NCI-H524 treated with DMSO at 0.1 percent for 48 hours (cell line): Measurements from ENCODE around the gene COX6A2.
"Not testable (repeated sequence)": the region's sequence is repeated elsewhere in the genome, so short reads cannot be mapped to it uniquely, and the experiment has no call there.

ENCODE experiments used
- DNase-seq: peaks from one replicate; lab custom pipeline; 2025; lab: John Stamatoyannopoulos, UW

Gene COX6A2

DNA sequence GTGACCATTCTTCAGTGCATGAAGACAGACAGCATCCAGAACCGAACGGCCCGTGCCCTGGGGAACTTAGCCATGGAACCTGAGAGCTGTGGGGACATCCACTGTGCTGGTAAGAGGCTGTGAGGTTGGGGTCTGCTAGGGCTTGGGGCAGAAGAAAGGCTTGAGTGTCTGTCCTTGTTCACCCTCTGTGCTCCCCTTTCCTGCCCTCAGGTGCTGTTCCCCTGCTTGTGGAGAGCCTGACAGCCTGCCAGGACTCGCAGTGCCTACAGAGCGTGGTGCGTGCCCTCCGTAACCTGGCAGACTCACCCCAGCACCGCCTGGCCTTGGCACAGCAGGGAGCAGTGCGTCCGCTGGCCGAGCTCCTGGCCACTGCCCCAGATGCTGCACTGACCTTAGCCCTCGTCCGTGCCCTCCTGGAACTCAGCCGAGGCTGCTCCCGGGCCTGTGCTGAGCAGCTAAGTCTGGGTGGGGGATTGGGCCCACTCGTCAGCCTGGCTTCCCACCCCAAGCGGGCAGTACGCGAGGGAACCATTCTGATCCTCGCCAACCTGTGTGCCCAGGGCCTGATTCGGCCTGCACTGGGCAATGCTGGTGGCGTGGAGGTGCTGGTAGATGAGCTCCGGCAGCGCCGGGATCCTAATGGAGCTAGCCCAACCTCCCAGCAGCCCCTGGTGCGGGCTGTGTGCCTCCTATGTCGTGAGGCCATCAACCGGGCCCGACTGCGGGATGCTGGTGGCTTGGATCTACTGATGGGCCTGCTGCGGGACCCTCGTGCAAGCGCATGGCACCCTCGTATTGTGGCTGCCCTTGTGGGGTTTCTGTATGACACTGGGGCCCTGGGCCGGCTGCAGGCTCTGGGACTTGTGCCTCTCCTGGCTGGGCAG lies 34.0 kb upstream of the COX6A2 start:
- no peak for DNase-seq

DNA sequence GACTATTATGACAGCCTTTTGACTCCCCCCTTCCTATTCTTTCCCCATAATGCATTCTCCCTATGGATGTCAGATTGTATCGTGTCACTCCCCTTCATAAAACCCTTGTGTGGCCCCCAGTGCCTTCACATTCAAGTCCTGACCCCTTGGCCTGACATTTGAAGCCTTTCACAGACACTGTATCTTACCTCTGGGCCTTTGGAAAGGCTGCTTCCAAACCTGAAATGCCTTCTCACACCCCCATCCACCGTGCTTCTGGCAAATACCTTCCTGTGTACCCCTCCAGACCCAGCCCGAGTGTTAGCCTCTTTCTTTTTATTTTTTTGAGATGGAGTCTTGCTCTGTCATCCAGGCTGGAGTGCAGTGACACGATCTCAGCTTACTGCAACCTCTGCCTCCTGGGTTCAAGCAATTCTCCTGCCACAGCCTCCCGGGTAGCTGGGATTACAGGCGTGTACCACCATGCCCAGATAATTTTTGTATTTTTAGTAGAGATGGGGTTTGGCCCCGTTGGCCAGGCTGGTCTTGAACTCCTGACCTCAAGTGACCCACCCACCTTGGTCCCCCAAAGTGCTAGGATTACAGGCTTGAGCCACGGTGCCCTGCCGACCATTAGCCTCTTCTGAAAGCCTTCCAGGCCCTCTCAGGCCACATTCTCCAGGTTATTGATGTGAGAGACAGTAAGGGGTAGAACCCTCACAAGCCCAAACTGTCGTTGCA lies 33.2 kb upstream of the COX6A2 start:
- no peak for DNase-seq

GRCh38 chr16:31460582-31461002 lies 32.4 kb upstream of the COX6A2 start:
- no peak for DNase-seq

DNA sequence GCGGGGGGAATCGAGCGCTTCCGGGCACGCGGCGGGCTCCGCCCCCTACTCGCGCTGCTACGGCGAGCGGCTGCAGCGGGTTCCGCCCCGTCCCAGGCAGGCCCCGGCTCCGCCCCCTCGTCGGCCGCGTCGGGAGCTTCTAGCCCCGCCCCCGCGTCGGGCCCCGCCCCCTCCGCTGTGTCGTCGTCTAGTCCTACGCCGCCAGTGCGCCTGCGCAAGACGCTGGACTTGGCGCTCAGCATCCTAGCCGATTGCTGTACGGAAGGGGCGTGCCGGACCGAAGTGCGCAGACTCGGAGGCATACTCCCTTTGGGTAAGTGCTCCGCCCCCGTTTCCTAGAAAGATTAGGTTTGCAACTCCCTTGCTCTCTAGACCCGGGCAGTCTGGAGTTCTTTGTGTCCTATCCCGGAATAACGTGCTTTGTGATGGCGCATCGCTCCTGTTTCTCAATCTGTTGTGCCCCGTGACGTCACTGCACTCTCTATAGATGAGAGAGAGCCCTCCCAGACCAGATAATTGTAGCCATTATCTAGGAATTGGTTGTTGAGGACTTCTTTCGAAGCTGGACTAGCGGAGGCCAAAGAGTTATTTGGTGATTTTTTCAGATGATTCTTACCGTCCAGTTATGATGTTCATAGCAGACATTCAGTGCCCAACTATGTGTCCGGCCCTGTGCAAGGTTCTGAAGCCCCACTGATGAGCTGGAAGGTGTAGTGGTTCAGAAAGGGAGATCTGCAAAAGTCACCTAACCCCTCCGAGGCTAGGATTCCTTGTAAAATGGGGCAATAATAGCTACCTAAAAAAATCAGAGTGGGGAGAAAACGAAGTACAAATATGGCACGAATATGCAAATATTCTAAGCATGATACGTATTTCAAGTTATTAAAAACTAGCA lies 31.8 kb upstream of the COX6A2 start:
- DNase-seq = peak; percentile 97

DNA sequence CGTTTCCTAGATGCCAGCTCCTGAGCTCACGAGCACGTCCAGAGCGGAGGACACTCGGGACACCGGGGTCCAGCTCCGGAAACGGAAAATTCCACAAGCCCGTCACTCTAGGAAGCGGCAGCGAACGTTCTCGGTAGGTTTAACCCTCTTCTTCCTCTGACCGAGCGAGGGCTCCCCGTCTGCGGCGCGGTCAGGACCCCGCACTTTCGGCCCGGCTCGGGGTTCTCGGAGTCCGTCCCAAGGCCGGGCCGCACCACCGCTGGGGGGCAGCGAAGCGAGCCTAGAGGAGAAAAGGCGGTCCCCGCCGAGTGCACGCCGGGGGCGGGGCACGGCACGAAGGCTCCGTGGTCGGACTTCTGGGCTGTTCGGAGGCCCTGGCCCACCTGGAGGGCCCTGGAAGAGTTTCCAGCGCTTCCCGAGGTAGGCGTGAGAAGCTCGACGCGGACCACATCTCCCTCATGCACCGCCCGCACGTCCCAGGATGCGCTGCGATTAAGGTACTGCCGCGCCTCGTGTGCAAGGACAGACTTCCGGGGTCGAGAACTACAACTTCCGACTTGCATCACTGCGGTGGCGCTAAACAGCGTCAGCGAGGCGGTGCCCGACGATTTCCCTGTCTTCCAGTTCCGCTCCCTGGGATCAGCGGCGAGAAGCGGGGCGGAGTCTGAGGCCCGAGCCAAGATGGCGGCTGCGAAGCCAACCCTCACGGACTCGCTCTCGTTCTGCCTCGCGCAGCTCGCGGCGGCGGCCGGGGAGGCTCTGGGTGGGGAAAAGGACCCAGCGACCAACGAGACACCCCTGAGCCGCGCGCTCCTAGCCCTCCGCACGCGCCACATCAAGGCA lies 30.9 kb upstream of the COX6A2 start, which contains the start of gene ARMC5:
ARMC5 (plus strand) TSS at position 658 of the 843 bp plus-strand sequence; CDS start at position 682, 24 bp downstream.
- peak; percentile 87 for DNase-seq

DNA sequence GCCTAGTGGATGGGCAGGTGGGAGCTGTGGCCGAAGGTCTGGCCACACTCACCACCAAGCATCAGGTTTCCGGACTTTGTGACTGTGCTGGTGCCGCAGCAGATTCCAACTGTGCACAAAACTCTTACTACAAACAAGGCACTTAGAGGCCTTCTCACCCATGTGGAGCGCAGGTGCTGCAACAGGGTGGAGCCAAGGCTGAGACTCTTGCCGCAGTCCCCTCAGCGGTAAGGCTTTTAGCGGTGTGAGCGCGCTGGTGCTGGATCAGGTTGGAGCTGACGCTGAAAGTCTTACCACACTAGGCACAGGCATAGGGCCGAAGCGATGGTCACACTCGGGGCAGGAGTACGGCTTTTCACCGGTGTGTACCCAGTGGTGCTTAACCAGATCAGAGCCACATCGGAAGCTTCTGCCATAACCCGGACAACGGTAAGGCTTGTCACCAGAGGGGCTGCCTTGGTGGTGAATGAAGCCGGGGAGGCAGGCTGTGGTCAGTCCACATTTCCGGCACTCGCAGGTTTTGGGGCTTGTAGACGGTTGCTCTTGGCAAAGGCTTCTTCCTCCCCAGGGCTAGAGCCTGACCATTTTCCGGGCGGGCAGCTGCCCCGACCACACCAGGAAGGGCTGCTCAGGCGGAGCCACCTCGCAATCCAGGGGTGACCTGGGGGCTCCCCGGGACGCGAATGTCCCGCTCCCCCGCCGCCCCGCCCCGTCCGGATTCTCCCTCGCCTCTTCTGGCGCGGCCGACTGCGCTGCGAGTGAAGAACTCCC lies 30.1 kb upstream of the COX6A2 start:
- no peak for DNase-seq

- DNase-seq = no peak
Observed at GRCh38 chr16:31456988-31457360, 28.8 kb upstream of the COX6A2 start.

DNA sequence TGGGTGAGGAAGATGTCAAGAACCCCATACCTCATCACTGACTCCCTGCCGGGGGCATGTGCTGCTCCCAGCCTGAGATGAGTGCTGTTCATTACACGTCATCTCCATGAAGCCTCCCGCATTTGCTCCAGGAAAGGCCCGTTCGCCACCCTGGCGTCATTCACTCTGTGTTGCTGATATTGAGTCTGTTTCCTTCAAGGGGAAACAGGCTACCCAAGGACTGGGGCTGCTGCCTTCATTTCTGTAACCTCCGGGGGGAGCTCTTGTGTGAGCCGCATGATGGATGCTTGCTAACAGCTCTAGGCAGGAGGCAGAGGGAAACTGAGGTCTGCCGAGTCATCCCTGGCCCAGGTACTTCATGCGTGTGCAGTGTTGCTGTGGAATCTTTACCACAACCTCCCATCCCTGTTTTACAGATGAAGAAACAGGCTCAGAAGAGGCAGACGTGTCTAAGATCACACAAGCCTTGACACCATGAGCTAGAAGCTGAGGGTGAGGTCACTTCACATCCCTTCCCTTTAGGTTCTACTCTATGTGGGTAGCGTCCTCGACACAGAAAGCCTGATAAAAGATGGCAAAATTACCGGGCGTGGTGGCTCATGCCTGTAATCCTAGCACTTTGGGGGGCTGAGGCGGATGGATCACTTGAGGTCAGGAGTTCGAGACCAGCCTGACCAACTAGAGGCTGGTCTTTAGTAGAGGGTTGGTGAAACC lies 27.6 kb upstream of the COX6A2 start:
- DNase-seq = no peak

GRCh38 chr16:31453255-31454204 lies 25.4 kb upstream of the COX6A2 start:
- DNase-seq = no peak

DNA sequence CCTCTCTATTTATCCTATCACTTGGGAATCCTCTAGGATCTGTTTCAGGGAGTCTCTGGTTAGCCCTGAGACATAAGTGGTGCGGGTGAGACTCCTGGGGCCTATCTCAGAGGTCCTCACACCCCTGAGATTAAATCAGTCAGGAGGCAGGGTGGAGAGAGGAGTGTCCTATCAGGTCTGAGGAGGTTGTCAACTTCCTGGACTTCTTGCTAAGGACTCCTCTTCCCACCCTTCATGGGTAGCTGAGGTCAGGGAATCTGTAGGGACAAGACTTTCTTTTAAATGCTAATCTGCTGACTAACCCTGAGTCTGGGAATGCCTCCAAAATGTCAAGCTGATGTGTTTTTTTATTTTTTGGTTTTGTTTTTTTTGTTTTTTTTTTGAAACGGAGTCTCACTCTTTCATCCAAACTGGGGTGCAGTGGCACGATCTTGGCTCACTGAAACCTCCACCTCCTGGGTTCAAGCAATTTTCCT lies 24.5 kb upstream of the COX6A2 start:
- no peak for DNase-seq

GRCh38 chr16:31451681-31452351 lies 23.7 kb upstream of the COX6A2 start:
- DNase-seq = peak; percentile 33

DNA sequence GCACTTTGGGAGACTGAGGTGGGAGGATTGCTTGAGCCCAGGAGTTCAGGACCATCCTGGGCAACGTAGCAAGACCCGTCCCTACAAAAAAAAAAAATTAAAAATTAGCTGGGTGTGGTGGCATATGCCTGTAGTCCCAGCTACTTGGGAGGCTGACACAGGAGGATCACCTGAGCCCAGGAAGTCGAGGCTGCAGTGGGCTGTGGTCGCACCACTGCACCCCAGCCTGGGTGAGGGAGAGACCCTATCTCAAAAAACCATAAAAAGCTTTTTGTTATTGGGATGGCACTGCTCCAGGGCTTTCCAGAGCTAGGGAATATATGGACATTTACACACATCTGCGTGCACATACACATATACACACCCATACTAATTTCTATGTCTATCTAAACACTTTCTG lies 23.0 kb upstream of the COX6A2 start:
- DNase-seq = no peak

DNA sequence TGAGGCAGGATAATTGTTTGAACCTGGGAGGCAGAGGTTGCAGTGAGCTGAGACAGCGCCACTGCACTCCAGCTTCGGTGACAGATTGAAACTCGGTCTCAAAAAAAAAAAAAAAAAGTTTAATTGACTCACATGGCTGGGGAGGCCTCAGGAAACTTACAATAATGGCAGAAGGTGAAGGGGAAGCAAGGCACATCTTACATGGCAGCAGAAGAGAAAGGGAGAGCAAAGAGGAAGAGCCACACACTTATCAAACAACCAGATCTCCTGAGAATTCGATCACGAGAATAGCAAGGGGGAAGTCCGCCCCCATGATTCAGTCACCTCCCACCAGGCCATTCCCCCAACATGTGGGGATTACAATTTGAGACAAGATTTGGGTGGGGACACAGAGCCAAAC lies 17.8 kb upstream of the COX6A2 start:
- DNase-seq = not testable (repeated sequence)

DNA sequence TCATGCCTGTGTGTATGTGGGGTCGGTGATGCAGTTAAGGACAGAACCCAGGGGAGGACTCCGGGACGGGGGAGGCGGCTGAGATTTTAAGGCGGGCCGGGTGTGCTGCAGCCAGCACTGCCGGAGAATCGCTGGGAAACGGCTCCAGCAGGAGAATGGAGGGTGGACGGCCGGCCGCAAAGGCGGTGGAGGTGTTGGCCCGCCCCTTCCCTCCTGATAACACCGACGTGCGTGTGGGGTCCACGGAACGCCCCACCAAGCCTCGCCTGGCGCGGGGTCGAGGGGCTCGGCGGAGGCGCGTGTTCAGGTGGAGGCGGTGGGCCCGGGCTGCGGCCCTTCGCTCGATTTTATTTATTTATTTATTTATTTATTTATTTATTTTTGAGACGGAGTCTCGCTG lies 13.8 kb upstream of the COX6A2 start:
- DNase-seq = no peak

DNA sequence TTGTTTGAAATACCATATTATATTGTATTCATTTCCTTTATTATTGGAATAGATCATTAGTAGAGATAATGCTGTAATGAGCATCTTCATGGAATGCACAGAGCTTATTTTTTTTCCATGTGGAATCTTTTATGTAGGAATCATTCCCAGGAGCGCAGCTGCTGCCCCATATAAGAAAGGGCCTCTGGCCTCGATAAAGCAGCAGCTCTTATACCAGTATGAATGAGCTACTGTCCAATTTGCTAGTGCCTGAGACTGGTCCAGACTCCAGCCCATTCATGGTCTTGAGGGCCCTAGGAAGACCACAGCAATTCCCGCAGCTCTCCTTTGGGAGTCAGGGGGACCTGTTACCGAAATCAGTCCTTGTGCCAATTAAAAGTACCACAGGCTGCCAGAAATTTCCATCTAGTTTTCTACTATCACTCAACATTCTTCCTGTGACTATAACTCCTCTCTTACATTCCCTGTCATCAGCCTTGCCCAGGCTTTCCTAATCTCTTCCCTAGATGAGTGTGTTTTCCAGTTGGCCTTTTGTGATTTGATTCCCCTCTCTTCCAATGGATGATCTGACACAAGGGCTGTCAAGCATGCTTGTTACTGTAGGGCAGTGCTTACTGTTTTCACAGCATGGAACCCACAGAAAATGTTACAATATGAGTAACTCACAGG lies 12.5 kb upstream of the COX6A2 start:
- DNase-seq = no peak

GRCh38 chr16:31439519-31439918 lies 11.4 kb upstream of the COX6A2 start:
- DNase-seq = no peak

GRCh38 chr16:31439023-31439422 lies 10.9 kb upstream of the COX6A2 start:
- DNase-seq = not testable (repeated sequence)
